ENCODE measurements around the gene CIC.

The CIC gene

DNA sequence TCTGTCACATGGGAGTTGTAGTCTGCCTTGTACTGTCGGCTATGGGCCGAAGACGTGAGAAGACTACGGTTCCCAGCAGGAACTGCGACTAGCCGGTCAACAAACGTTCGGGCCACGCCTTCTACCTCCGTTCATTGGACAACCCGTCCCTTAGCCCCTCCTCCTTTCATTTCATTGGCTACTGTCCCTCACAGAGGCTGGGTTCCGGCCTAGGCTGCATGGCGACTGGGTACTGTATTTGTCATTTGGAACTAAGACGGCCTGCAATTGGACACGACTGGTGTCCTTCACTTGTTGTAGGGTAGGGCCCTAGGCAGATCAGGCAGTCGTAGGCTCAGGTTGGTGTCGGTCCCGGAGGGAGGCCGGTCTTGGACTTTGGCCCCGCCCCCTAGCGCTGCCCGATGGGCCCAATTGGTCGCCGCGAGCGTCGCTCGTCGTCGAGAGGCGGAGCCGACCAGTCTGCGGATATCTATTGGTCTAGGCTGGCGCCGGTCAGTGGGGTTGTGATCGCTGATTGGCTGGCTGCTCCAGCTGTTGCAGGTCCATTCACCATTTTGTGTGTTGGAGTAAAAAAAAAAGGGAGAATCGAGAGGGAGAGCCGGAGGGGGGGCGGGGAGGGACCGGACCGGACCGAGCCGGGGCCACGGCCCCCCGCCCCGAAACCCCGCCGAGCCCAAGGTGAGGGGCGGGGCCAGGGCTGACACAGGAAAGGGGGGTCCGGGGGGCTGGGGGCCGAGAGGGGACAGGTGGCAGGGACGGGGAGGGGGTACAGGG lies at the start of gene CIC:
Gene CIC (plus strand): TSS at position 549 of the 774 bp plus-strand sequence. CDS start 2,532 bp downstream, outside the sequence.
- peak within 1 kb of the TSS; percentile 93 for H3K4me3 ChIP-seq (ENCODE audit: low read length)
- DNase-seq (ENCODE audit: low read depth): peak; percentile 100
- TF ChIP-seq, protein P1, sequence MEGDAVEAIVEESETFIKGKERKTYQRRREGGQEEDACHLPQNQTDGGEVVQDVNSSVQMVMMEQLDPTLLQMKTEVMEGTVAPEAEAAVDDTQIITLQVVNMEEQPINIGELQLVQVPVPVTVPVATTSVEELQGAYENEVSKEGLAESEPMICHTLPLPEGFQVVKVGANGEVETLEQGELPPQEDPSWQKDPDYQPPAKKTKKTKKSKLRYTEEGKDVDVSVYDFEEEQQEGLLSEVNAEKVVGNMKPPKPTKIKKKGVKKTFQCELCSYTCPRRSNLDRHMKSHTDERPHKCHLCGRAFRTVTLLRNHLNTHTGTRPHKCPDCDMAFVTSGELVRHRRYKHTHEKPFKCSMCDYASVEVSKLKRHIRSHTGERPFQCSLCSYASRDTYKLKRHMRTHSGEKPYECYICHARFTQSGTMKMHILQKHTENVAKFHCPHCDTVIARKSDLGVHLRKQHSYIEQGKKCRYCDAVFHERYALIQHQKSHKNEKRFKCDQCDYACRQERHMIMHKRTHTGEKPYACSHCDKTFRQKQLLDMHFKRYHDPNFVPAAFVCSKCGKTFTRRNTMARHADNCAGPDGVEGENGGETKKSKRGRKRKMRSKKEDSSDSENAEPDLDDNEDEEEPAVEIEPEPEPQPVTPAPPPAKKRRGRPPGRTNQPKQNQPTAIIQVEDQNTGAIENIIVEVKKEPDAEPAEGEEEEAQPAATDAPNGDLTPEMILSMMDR (conservative IDR thresholded peaks at IDR 0.05; ENCODE audit: low read length): no peak

DNA sequence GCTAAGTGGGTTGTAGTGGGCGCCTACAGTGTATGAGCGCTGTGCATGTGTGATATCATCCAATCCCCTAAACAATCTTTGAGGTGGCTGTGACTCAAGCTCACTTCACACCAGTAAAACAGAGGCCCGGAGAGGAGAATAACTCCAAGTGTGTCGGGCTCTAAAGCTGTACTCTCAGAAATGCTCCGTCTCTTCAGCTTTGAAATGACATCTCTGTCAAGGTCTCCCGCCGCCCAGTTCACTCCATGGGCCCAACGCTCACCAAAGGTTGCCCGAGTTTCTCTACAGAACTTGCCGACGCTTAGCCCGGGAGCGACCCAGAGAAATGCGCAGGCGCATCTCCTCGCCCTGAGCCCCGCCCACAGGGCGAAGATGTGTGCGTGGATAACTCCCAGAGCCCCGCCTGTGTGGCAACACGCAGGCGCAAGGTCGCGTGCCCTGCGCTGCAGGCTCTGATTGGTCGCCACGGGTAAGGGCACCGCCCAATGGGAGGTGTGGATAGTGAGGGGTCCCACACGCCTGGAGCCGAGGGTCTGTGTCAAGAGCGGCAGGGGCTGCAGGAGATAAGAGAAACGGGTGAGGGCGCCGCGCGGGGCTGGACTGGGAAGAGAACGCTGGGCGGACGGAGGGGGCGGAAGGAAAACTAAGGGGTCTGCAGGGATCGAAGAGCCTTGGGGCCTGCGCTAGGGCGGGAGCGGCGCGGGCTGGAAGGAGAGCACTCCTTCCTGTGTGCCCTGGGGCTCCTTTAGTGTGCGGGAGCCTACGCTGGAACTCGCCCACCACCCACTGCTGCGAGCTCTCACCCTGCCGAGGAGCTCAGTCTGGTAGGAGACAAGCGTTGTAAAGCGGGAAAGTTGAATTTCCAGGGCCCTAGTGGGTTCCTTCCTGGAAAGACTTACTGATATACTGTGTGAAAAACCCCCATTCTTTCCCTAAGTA lies 49.0 kb upstream of the CIC start, which contains the start of gene ZNF526:
Gene ZNF526 (plus strand): TSS at position 501 of the 939 bp plus-strand sequence. CDS start 4,092 bp downstream, outside the sequence.
- H3K4me3 ChIP-seq (ENCODE audit: low read length): peak within 1 kb of the TSS; percentile 93
- TF ChIP-seq, protein P1 (conservative IDR thresholded peaks at IDR 0.05; ENCODE audit: low read length): no peak
- peak; percentile 96 for DNase-seq (ENCODE audit: low read depth)

DNA sequence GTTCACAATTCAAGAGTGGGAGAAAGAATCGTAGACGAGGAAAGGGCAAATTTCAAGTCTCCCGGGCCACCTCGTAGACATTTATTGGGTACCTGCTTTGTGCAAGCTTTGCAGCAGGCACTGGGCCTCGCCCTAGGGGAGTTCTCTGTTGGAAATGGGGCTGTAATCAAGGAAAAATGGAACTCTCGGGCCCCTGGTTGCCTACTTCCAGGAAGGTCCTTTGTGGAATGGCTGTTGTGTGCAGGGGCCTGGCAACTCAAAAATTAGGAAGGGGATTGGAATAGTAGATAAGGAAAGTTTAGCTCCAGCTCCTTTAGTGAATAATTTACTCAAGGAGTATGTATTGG lies 48.3 kb upstream of the CIC start:
- DNase-seq (ENCODE audit: low read depth): no peak
- TF ChIP-seq, protein P1 (conservative IDR thresholded peaks at IDR 0.05; ENCODE audit: low read length): no peak
- H3K4me3 ChIP-seq (ENCODE audit: low read length): peak overlapping the region; percentile 93

DNA sequence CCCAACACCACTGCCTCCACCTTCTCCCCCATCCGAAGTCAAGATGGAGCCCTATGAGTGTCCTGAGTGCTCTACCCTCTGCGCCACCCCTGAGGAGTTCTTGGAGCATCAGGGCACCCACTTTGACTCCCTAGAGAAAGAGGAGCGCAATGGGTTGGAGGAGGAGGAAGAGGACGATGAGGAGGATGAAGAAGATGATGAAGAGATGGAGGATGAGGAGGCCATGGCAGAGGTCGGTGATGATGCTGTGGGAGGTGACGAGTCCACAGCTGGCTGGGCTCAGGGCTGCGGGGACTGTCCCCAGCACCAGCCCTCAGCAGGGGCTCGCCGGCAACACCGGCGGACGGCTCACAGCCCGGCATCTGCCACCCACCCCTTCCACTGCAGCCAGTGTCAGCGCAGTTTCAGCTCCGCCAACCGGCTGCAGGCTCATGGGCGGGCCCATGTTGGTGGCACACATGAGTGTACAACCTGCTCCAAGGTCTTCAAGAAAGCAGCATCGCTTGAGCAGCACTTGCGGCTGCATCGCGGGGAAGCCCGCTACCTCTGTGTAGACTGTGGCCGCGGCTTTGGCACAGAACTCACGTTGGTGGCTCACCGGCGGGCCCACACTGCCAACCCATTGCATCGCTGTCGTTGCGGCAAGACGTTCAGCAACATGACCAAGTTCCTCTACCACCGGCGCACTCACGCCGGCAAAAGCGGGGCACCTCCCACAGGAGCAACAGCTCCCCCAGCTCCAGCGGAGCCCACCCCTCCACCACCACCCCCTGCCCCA lies 43.9 kb upstream of the CIC start:
- H3K4me3 ChIP-seq (ENCODE audit: low read length): no peak overlapping the region
- TF ChIP-seq, protein P1 (conservative IDR thresholded peaks at IDR 0.05; ENCODE audit: low read length): no peak
- no peak for DNase-seq (ENCODE audit: low read depth)

DNA sequence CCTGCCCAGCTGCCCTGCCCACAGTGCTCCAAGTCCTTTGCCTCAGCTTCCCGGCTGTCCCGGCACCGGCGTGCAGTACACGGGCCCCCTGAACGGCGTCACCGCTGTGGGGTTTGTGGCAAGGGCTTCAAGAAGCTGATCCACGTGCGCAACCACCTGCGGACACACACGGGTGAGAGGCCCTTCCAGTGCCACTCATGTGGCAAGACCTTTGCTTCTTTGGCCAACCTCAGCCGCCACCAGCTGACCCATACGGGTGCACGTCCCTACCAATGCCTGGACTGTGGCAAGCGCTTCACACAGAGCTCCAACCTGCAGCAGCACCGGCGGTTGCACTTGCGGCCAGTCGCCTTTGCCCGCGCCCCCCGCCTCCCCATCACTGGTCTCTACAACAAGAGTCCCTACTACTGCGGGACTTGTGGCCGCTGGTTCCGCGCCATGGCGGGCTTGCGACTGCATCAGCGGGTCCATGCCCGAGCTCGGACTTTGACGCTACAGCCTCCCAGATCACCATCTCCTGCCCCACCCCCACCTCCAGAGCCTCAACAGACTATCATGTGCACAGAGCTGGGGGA lies 43.2 kb upstream of the CIC start:
- TF ChIP-seq, protein P1 (conservative IDR thresholded peaks at IDR 0.05; ENCODE audit: low read length): no peak
- no peak for DNase-seq (ENCODE audit: low read depth)

DNA sequence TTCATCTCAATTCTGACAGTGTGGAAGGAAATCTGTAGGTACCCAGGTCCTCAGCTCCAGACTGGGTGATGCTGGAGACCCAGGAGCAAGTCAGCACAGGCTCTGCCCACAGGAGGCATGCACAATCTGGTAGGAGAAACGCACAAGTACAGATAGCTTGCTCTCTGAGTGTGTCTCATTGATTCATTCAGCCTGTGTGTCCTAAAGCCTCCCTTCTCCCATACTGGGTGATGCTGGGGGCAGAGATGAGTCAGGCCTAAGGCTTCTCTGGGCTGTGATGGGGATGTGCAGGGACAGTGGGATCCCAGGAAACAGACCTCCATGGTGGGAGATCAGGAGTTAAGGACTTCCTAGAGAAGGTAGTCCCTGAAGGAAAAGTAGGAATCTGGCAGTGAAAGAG lies 42.2 kb upstream of the CIC start:
- no peak overlapping the region for H3K4me3 ChIP-seq (ENCODE audit: low read length)
- TF ChIP-seq, protein P1 (conservative IDR thresholded peaks at IDR 0.05; ENCODE audit: low read length): no peak
- DNase-seq (ENCODE audit: low read depth): no peak

More for the DNA sequence above, 43.2 kb upstream of the CIC start:
- H3K4me3 ChIP-seq (ENCODE audit: low read length): no peak overlapping the region
